HUES6 (cell line): ENCODE results near the gene RRP36.

ENCODE experiments used
- H3K27ac ChIP-seq: 2 replicates; pipeline ENCODE4 v1.7.0; 2013; ENCODE audit warnings: low read depth, mild to moderate bottlenecking, low read length, inconsistent platforms
- H3K27me3 ChIP-seq: 2 replicates; pipeline ENCODE4 v1.6.1; 2013; ENCODE audit warnings: low read length; ENCODE audit not compliant: control insufficient read depth, insufficient read depth
- H3K36me3 ChIP-seq: 2 replicates; pipeline ENCODE4 v1.6.1; 2013; ENCODE audit warnings: low read length; ENCODE audit not compliant: control insufficient read depth, insufficient read depth
- H3K4me1 ChIP-seq: 2 replicates; pipeline ENCODE4 v1.6.1; 2013; ENCODE audit warnings: low read length; ENCODE audit not compliant: control insufficient read depth, insufficient read depth
- H3K4me3 ChIP-seq: 2 replicates; pipeline ENCODE4 v1.5.1; 2013; ENCODE audit warnings: low read depth, low read length
- H3K9ac ChIP-seq: one replicate; pipeline ENCODE4 v1.6.1; 2013; ENCODE audit warnings: mild to moderate bottlenecking, low read length
- H3K9me3 ChIP-seq: 2 replicates; pipeline ENCODE4 v1.6.1; 2013; ENCODE audit warnings: low read depth, low read length; ENCODE audit not compliant: control insufficient read depth, insufficient read depth

The RRP36 gene

DNA sequence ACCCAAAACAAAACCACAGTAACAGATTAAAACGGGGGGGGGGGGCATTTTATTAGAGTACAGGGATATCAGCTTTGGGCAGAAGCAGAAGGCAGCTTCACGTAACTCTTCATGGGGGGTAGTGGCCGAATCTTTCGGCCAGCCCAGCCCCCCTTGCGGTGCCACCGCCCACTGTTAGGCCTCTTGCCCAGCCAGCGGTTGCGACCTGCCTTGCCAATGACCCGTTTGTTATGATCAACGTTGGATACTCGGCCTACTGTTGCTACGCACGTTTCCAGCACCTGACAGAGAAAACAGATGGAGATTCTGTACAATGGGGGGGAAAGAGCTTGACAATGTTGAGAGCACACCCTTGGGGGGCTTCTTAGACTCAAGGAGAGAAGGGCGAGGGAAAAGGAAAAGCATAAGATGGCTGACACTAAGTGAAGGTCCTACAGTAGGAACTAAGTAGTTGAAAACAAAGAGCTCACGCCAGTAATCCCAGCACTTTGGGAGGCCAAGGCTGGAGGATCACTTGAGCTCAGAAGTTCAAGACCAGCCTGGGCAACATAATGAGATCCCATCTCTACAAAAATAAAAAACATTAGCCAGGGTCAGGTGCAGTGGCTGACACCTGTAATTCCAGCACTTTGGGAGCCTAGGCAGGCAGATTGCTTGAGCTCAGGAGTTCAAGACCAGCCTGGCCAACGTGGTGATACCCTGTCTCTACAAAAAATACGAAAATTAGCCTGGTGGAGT, 33.0 kb downstream of the RRP36 start:
- Histone ChIP-seq H3K4me1 (peaks cover 17% of the 10 kb centered on the region), H3K4me3 (peak overlapping the region; percentile 94), H3K27me3 (no peaks in the 10 kb centered on the region), H3K9me3 (no peaks in the 10 kb centered on the region), H3K9ac (no peak overlapping the region), H3K36me3 (peaks cover 47% of the 10 kb centered on the region), H3K27ac (peak overlapping the region; percentile 88; the same call in 1 of the 2 replicates)

GRCh38 chr6:43055966-43056365, 34.5 kb downstream of the RRP36 start:
- Histone ChIP-seq H3K27me3 (no peaks in the 10 kb centered on the region), H3K9ac (no peak overlapping the region), H3K27ac (no peak overlapping the region), H3K9me3 (no peaks in the 10 kb centered on the region), H3K4me1 (peaks cover 17% of the 10 kb centered on the region), H3K4me3 (no peak overlapping the region), H3K36me3 (peaks cover 32% of the 10 kb centered on the region)

GRCh38 chr6:43058531-43058930, 37.1 kb downstream of the RRP36 start:
- H3K27ac ChIP-seq = peak overlapping the region; percentile 81; the same call in 1 of the 2 replicates

GRCh38 chr6:43059168-43060033, 38.0 kb downstream of the RRP36 start, which contains the start of the genes KLC4 and MRPL2:
Gene KLC4, plus strand, starts transcription at chr6:43059631. Its CDS starts 1,705 bp downstream, at chr6:43061336.
Gene MRPL2, minus strand, starts transcription at chr6:43059434. Its CDS starts 53 bp downstream, at chr6:43059381.
- Histone ChIP-seq H3K4me3 (peak within 1 kb of the TSS; percentile 96), H3K27me3 (no peaks in the 10 kb centered on the region), H3K9ac (peak within 1 kb of the TSS; percentile 93), H3K27ac (peak within 1 kb of the TSS; percentile 81), H3K9me3 (no peaks in the 10 kb centered on the region), H3K36me3 (peaks cover 31% of the 10 kb centered on the region), H3K4me1 (peaks cover 5% of the 10 kb centered on the region; the same call in 1 of the 2 replicates)

More at GRCh38 chr6:43058531-43058930, 37.1 kb downstream of the RRP36 start:
- H3K27me3 ChIP-seq = no peaks in the 10 kb centered on the region
- peak overlapping the region; percentile 96 for H3K4me3 ChIP-seq
- H3K36me3 ChIP-seq = peaks cover 29% of the 10 kb centered on the region
- peaks cover 5% of the 10 kb centered on the region for H3K4me1 ChIP-seq
- no peaks in the 10 kb centered on the region for H3K9me3 ChIP-seq
- H3K9ac ChIP-seq = peak overlapping the region; percentile 93

- Histone ChIP-seq H3K36me3 (peaks cover 34% of the 10 kb centered on the region), H3K4me1 (peaks cover 5% of the 10 kb centered on the region; the same call in 1 of the 2 replicates), H3K4me3 (peak overlapping the region; percentile 96), H3K27ac (0 out of 2 replicates have a peak overlapping the region, but pooled peaks have one; percentile 77), H3K27me3 (no peaks in the 10 kb centered on the region), H3K9me3 (no peaks in the 10 kb centered on the region), H3K9ac (peak overlapping the region; percentile 84)
Observed at GRCh38 chr6:43060034-43060754, 38.8 kb downstream of the RRP36 start.

- Histone ChIP-seq H3K9me3 (no peaks in the 10 kb centered on the region), H3K9ac (peak overlapping the region; percentile 12), H3K27me3 (no peaks in the 10 kb centered on the region), H3K36me3 (peaks cover 33% of the 10 kb centered on the region), H3K4me3 (peak overlapping the region; percentile 96), H3K27ac (no peak overlapping the region), H3K4me1 (peaks cover 5% of the 10 kb centered on the region; the same call in 1 of the 2 replicates)
Observed at GRCh38 chr6:43060755-43061633, 39.6 kb downstream of the RRP36 start.

GRCh38 chr6:43061861-43062260, 40.4 kb downstream of the RRP36 start:
- no peaks in the 10 kb centered on the region for H3K9me3 ChIP-seq
- H3K9ac ChIP-seq = no peak overlapping the region
- peaks cover 36% of the 10 kb centered on the region for H3K36me3 ChIP-seq
- H3K27me3 ChIP-seq = no peaks in the 10 kb centered on the region
- H3K4me3 ChIP-seq = no peak overlapping the region; the same call in 1 of the 2 replicates
- no peak overlapping the region for H3K27ac ChIP-seq
- H3K4me1 ChIP-seq = peaks cover 5% of the 10 kb centered on the region; the same call in 1 of the 2 replicates

- Histone ChIP-seq H3K9me3 (no peaks in the 10 kb centered on the region), H3K27me3 (no peaks in the 10 kb centered on the region), H3K4me1 (peaks cover 5% of the 10 kb centered on the region; the same call in 1 of the 2 replicates), H3K9ac (no peak overlapping the region), H3K4me3 (no peak overlapping the region), H3K36me3 (peaks cover 33% of the 10 kb centered on the region), H3K27ac (no peak overlapping the region)
Observed at GRCh38 chr6:43062818-43063217, 41.4 kb downstream of the RRP36 start.

- H3K9ac ChIP-seq = no peak overlapping the region
- no peak overlapping the region for H3K4me3 ChIP-seq
- H3K27me3 ChIP-seq = no peaks in the 10 kb centered on the region
- H3K4me1 ChIP-seq = peaks cover 16% of the 10 kb centered on the region
- no peak overlapping the region for H3K27ac ChIP-seq
- no peaks in the 10 kb centered on the region for H3K9me3 ChIP-seq
- H3K36me3 ChIP-seq = peaks cover 27% of the 10 kb centered on the region
Observed at GRCh38 chr6:43070028-43070632, 48.7 kb downstream of the RRP36 start.
